Fibroblast of lung (primary cell): Measurements from ENCODE around the gene CYP4F3. TPM values are rescaled to one million over a fixed set of nuclear protein-coding genes. Genes with fewer than 3 reads are reported as not detected.

ENCODE experiments used
- DNase-seq, 2 donors: peaks; one replicate each; pipeline versions ENCODE4 v3.0.0 to v3.0.0-alpha.2; 2010; ENCODE audit warnings: low read depth in 2 of 2
- H2AFZ ChIP-seq: 2 replicates; pipeline ENCODE4 v1.5.1; 2012; ENCODE audit warnings: low read length, control low read depth, inconsistent platforms
- H3K27ac ChIP-seq: 2 replicates; pipeline ENCODE4 v1.5.1; 2011; ENCODE audit warnings: low read length, control low read depth; ENCODE audit not compliant: insufficient read depth
- H3K27me3 ChIP-seq: 2 replicates; pipeline ENCODE4 v1.5.1; 2011; ENCODE audit warnings: mild to moderate bottlenecking, low read length; ENCODE audit not compliant: control insufficient read depth, insufficient read depth
- H3K36me3 ChIP-seq: 2 replicates; pipeline ENCODE4 v1.5.1; 2011; ENCODE audit warnings: low read length; ENCODE audit not compliant: control insufficient read depth, insufficient read depth
- H3K4me1 ChIP-seq: 2 replicates; pipeline ENCODE4 v1.5.1; 2011; ENCODE audit warnings: low read length; ENCODE audit not compliant: control insufficient read depth, insufficient read depth; ENCODE audit errors: extremely low read depth
- H3K4me2 ChIP-seq: 2 replicates; pipeline ENCODE4 v1.5.1; 2011; ENCODE audit warnings: low read length, control low read depth; ENCODE audit not compliant: insufficient read depth; ENCODE audit errors: extremely low read depth
- H3K4me3 ChIP-seq, 4 experiments: fragments of 200-600 bp in 1 of 4; sonication (generic) in 1 of 4; replicated peaks in 1 of 4; 2 replicates each; pipeline ENCODE4 v1.5.1; 2011 to 2016; ENCODE audit warnings: low read length in 4 of 4, low read depth in 3 of 4, mild to moderate bottlenecking in 3 of 4, control low read depth in 2 of 4, inconsistent platforms in 1 of 4, mixed read lengths in 1 of 4; ENCODE audit not compliant: insufficient read depth in 1 of 4; ENCODE audit errors: control extremely low read depth in 1 of 4
- H3K79me2 ChIP-seq: 2 replicates; pipeline ENCODE4 v1.5.1; 2012; ENCODE audit warnings: mild to moderate bottlenecking, low read length, inconsistent platforms; ENCODE audit not compliant: control insufficient read depth, insufficient read depth
- H3K9ac ChIP-seq: 2 replicates; pipeline ENCODE4 v1.5.1; 2011; ENCODE audit warnings: mild to moderate bottlenecking, low read length, control low read depth; ENCODE audit not compliant: insufficient read depth
- H3K9me3 ChIP-seq: 2 replicates; pipeline ENCODE4 v1.5.1; 2012; ENCODE audit warnings: low read depth, low read length; ENCODE audit not compliant: control insufficient read depth, insufficient read depth
- H4K20me1 ChIP-seq: 2 replicates; pipeline ENCODE4 v1.5.1; 2011; ENCODE audit warnings: low read length; ENCODE audit not compliant: control insufficient read depth, insufficient read depth; ENCODE audit errors: extremely low read depth
- CTCF ChIP-seq, 2 donors: IDR thresholded peaks in 1 of 2; conservative IDR thresholded peaks in 1 of 2; 1 replicate in 1 of 2; 2 replicates in 1 of 2; pipeline ENCODE4 v1.5.1; 2011 to 2012; ENCODE audit warnings: low read length in 2 of 2, control low read depth in 1 of 2, inconsistent platforms in 1 of 2, low read depth in 1 of 2, mild to moderate bottlenecking in 1 of 2
- EZH2 ChIP-seq: IDR thresholded peaks from 2 replicates; pipeline ENCODE4 v1.5.1; 2012; ENCODE audit warnings: low read length, control low read depth, mild to moderate bottlenecking; ENCODE audit errors: missing control alignments
- polyA plus RNA-seq, 2 donors: library from polyadenylated mRNA; depleted of rRNA in 1 of 2; stranded (reverse) in 1 of 2; unstranded in 1 of 2; fragments of >200 nt; gene quantifications; 2 replicates each; pipeline ENCODE4 v1.2.1, GENCODE V29; 2011 to 2012; ENCODE audit warnings: missing spikeins in 1 of 2
- total RNA-seq: library from RNA; depleted of rRNA; stranded (reverse); fragments of >200 nt; gene quantifications from 2 replicates; pipeline ENCODE4 v1.2.1, GENCODE V29; 2014

Gene CYP4F3
- total and polyA plus RNA-seq, 2 donors (not counting 1 experiment from before 2014, with no cell fraction given), result not detected

GRCh38 chr19:15683411-15683810 lies 42.7 kb downstream of the CYP4F3 start:
- H4K20me1 ChIP-seq, result no peaks in the 10 kb centered on the region
- no peaks in the 10 kb centered on the region for H3K4me1 ChIP-seq
- DNase-seq, result no peak
- no peaks in the 10 kb centered on the region for H3K27me3 ChIP-seq
- H2AFZ ChIP-seq, result no peak overlapping the region
- no peaks in the 10 kb centered on the region for H3K79me2 ChIP-seq
- H3K9me3 ChIP-seq, result no peaks in the 10 kb centered on the region
- no peak overlapping the region for H3K9ac ChIP-seq
- no peak overlapping the region for H3K4me3 ChIP-seq
- no peak overlapping the region for H3K27ac ChIP-seq
- no peak overlapping the region for H3K4me2 ChIP-seq
- TF ChIP-seq EZH2 (no peak), CTCF (conservative IDR thresholded peaks at IDR 0.05 in 1 of 2, IDR thresholded peaks at IDR 0.05 in 1 of 2; ENCODE audit: low read depth in 1 of 2, low read length in 2 of 2) (no peak)
- no peaks in the 10 kb centered on the region for H3K36me3 ChIP-seq

- no peak overlapping the region for H2AFZ ChIP-seq
- H3K4me1 ChIP-seq, result no peaks in the 10 kb centered on the region
- no peaks in the 10 kb centered on the region for H3K9me3 ChIP-seq
- no peaks in the 10 kb centered on the region for H3K79me2 ChIP-seq
- no peak overlapping the region for H3K9ac ChIP-seq
- DNase-seq, result no peak
- H3K4me2 ChIP-seq, result no peak overlapping the region
- TF ChIP-seq EZH2, result no peak
- TF ChIP-seq CTCF (conservative IDR thresholded peaks at IDR 0.05 in 1 of 2, IDR thresholded peaks at IDR 0.05 in 1 of 2; ENCODE audit: low read depth in 1 of 2, low read length in 2 of 2), result no peak
- H3K27ac ChIP-seq, result no peak overlapping the region
- no peaks in the 10 kb centered on the region for H3K36me3 ChIP-seq
- no peak overlapping the region for H3K4me3 ChIP-seq
- H3K27me3 ChIP-seq, result no peaks in the 10 kb centered on the region
- H4K20me1 ChIP-seq, result no peaks in the 10 kb centered on the region
Observed at GRCh38 chr19:15684828-15685227, 44.1 kb downstream of the CYP4F3 start.

GRCh38 chr19:15696654-15697194 lies 56.0 kb downstream of the CYP4F3 start:
- Histone ChIP-seq H2AFZ (no peak overlapping the region), H3K79me2 (no peaks in the 10 kb centered on the region), H3K4me1 (no peaks in the 10 kb centered on the region), H3K9ac (no peak overlapping the region), H3K4me2 (no peak overlapping the region), H3K27ac (no peak overlapping the region), H3K9me3 (no peaks in the 10 kb centered on the region), H3K27me3 (no peaks in the 10 kb centered on the region), H3K36me3 (no peaks in the 10 kb centered on the region), H3K4me3 (no peak overlapping the region), H4K20me1 (no peaks in the 10 kb centered on the region)
- DNase-seq, result no peak
- TF ChIP-seq EZH2 (no peak), CTCF (conservative IDR thresholded peaks at IDR 0.05 in 1 of 2, IDR thresholded peaks at IDR 0.05 in 1 of 2; ENCODE audit: low read depth in 1 of 2, low read length in 2 of 2) (no peak)
